WERI-Rb-1 (cell line): ENCODE results near the gene EOMES.

Experiments
- DNase-seq: peaks from one replicate; pipeline ENCODE4 v3.0.0-alpha.2; 2020
- H3K27ac ChIP-seq: fragments of 250-450 bp; sonication (Bioruptor Pico); 2 replicates; pipeline ENCODE4 v1.5.1; 2020; ENCODE audit warnings: mild to moderate bottlenecking, moderate library complexity
- H3K27me3 ChIP-seq: fragments of 250-450 bp; sonication (Bioruptor Pico); 2 replicates; pipeline ENCODE4 v1.5.1; 2021; ENCODE audit warnings: mild to moderate bottlenecking, low read depth, moderate library complexity; ENCODE audit not compliant: insufficient read depth, severe bottlenecking
- H3K36me3 ChIP-seq: fragments of 250-450 bp; sonication (Bioruptor Pico); 2 replicates; pipeline ENCODE4 v1.5.1; 2020; ENCODE audit warnings: mild to moderate bottlenecking, moderate library complexity
- H3K4me3 ChIP-seq: 2 replicates; pipeline ENCODE4 v1.5.1; 2011; ENCODE audit warnings: low read depth, mild to moderate bottlenecking, control low read depth, low read length
- H3K9me3 ChIP-seq: fragments of 250-450 bp; sonication (Bioruptor Pico); 2 replicates; pipeline ENCODE4 v1.5.1; 2021; ENCODE audit warnings: mild to moderate bottlenecking, moderate library complexity; ENCODE audit not compliant: severe bottlenecking
- CTCF ChIP-seq: IDR thresholded peaks from 2 replicates; pipeline ENCODE4 v1.5.1; 2011; ENCODE audit warnings: low read depth, mild to moderate bottlenecking, control low read depth, inconsistent platforms, low read length

Gene EOMES

DNA sequence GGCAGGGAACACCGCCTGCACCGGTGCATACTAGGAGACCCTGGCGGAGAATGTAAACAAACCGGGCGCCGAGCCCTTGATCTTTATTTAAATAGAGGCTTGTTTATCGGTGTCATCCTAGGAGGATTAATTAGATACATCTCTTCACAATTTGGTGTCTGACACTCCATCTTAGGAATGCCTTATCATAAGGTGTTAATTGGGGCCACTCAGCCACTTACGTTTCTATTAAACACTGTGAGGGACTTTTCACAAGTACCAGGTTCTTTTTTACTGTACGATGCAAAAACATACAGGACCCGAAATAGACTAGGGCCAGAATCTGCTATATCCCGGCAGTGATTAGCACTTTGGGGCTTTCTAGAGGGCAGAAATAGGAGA lies 8.0 kb downstream of the EOMES start:
- Histone ChIP-seq H3K27me3 (peaks cover 70% of the 10 kb centered on the region), H3K4me3 (no peak overlapping the region), H3K36me3 (no peaks in the 10 kb centered on the region), H3K27ac (no peak overlapping the region), H3K9me3 (no peaks in the 10 kb centered on the region)
- DNase-seq: no peak
- no peak for TF ChIP-seq CTCF

GRCh38 chr3:27713435-27714145 lies 8.5 kb downstream of the EOMES start:
- DNase-seq: no peak
- H3K27ac ChIP-seq: no peak overlapping the region
- TF ChIP-seq CTCF: no peak
- H3K27me3 ChIP-seq: peaks cover 64% of the 10 kb centered on the region
- H3K36me3 ChIP-seq: no peaks in the 10 kb centered on the region
- no peaks in the 10 kb centered on the region for H3K9me3 ChIP-seq
- H3K4me3 ChIP-seq: peak overlapping the region; percentile 51

- Histone ChIP-seq H3K27ac (no peak overlapping the region), H3K4me3 (peak overlapping the region; percentile 51), H3K9me3 (no peaks in the 10 kb centered on the region), H3K36me3 (no peaks in the 10 kb centered on the region), H3K27me3 (peaks cover 59% of the 10 kb centered on the region)
- TF ChIP-seq CTCF: no peak
- no peak for DNase-seq
Measured at GRCh38 chr3:27713078-27713423, 9.1 kb downstream of the EOMES start.

DNA sequence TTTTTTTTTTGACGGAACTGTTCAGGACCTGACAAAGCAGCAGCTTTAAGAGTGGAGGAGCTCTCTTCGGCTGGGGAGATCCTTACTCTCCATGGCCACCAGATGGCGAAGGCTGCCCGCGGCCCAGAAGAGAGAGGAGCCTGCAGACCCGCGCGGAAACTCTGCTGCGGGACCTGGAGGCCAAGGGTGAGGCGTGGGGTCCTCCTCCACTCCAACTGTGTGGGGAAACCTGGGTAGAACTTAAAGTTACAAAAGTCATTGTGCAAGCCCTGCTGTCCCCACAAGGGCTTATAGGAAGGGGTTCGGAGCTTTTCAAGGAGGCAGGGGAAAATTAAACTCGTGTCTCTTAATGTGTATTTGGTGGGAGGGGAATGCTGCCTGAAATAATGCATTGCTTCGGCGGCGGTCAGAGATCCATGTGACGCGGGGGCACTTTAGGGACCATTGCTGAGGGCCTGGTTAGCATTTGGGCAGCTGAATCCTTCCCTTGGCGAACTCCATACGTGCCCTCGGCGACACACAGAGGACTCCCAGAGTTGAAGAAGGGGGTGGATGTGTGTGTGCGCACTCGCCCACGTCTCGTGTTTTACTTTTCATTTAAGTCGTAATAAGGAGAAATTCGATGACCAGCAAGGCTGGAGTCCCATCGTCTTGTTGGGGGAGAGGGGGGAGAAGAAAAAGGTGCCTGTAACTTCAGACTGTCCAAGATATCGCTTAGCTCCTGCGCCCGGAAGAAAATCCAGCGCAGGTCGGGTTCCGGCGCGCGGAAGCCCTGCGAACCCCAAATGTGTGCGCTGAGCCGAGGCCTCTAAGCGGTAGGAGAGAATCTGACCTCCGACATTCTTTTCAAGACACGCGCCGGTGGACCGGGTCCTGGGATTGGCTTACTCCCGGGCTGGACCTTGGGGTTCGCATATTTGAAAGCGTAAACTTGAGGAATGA lies 9.7 kb downstream of the EOMES start:
- no peaks in the 10 kb centered on the region for H3K9me3 ChIP-seq
- H3K27me3 ChIP-seq: peaks cover 54% of the 10 kb centered on the region
- peak; percentile 73 for DNase-seq
- TF ChIP-seq CTCF: peak; percentile 80
- H3K36me3 ChIP-seq: no peaks in the 10 kb centered on the region
- peak overlapping the region; percentile 51 for H3K4me3 ChIP-seq
- H3K27ac ChIP-seq: no peak overlapping the region

DNA sequence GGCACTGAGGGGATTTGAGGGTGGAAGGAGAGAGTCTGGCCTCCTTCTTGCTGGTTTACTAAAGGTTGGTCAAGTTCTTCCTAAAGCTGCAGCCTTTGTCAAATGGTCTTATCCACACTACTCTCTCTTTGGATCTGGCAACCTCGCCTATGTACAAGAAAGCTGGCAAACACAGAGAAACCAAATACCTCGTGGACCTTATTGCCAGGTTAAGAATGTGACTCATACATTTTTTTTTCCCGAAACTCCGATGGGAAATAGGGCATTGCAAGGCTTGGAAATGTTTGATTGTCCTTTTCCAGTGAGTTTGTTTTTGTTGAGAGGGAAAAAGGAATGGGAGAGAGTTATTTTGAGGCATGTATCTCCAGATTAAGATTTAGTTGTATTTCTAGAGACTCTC lies 13.9 kb downstream of the EOMES start:
- Histone ChIP-seq H3K36me3 (no peaks in the 10 kb centered on the region), H3K27me3 (peaks cover 15% of the 10 kb centered on the region), H3K9me3 (no peaks in the 10 kb centered on the region), H3K4me3 (no peak overlapping the region), H3K27ac (no peak overlapping the region)
- no peak for DNase-seq
- no peak for TF ChIP-seq CTCF
